ENCODE measurements around the gene GTF2H4.

- no peak for TF ChIP-seq CTCF (IDR thresholded peaks at IDR 0.05)
- no peak for TF ChIP-seq POLR2A (IDR thresholded peaks at IDR 0.05)
These were observed 47.5 kb downstream of the GTF2H4 start for GRCh38 chr6:30955367-30956042.
